ENCODE measurements around the gene TYRO3.

TYRO3 gene

GRCh38 chr15:41557673-41558399, 1.2 kb upstream of the TYRO3 start:
- ATAC-seq (ENCODE audit: low read depth) (peak; percentile 43), DNase-seq (ENCODE audit: low spot score) (no peak)
- Histone ChIP-seq H3K4me1 (ENCODE audit: insufficient read depth, poor library complexity, severe bottlenecking) (peaks cover 5% of the 10 kb centered on the region), H3K9me3 (ENCODE audit: severe bottlenecking) (no peaks in the 10 kb centered on the region), H3K27me3 (ENCODE audit: insufficient read depth, poor library complexity, severe bottlenecking) (no peaks in the 10 kb centered on the region), H3K36me3 (ENCODE audit: low read depth) (no peaks in the 10 kb centered on the region), H3K27ac (ENCODE audit: poor library complexity, severe bottlenecking) (no peak overlapping the region), H3K4me3 (ENCODE audit: severe bottlenecking) (peak overlapping the region; percentile 98)
- TF ChIP-seq CTCF (IDR thresholded peaks at IDR 0.05; ENCODE audit: poor library complexity, severe bottlenecking), result peak; percentile 98

DNA sequence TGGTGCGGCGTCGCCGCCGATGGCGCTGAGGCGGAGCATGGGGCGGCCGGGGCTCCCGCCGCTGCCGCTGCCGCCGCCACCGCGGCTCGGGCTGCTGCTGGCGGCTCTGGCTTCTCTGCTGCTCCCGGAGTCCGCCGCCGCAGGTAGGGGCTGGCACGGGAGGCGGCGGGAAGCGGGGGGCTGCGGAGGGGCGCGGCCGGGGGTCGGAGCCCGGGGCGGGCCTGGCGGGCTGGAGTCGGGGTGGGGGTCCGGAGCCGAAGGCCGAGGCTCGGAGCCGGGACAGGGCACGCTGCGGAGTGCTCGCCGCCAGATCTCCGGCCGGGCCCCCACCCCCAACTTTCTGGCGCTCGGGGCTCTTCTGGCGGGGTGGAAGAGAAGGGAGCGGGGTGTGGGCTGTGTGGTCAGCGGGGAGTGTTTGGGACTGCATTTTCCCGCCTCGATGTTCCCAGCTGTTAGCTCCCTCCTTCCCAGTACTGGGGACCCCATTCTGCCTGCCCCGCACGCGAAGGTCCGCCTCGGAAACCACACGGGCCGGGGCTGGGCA, 299 bp downstream of the TYRO3 start:
- no peak for TF ChIP-seq CTCF (IDR thresholded peaks at IDR 0.05; ENCODE audit: poor library complexity, severe bottlenecking)
- H3K27ac ChIP-seq (ENCODE audit: poor library complexity, severe bottlenecking), result peak overlapping the region; percentile 13
- H3K27me3 ChIP-seq (ENCODE audit: insufficient read depth, poor library complexity, severe bottlenecking), result no peaks in the 10 kb centered on the region
- H3K36me3 ChIP-seq (ENCODE audit: low read depth), result no peaks in the 10 kb centered on the region
- peak overlapping the region; percentile 98 for H3K4me3 ChIP-seq (ENCODE audit: severe bottlenecking)
- H3K9me3 ChIP-seq (ENCODE audit: severe bottlenecking), result no peaks in the 10 kb centered on the region
- H3K4me1 ChIP-seq (ENCODE audit: insufficient read depth, poor library complexity, severe bottlenecking), result peaks cover 5% of the 10 kb centered on the region
- DNase-seq (ENCODE audit: low spot score) (no peak), ATAC-seq (ENCODE audit: low read depth) (peak; percentile 2; the same call in 1 of the 3 replicates)

DNA sequence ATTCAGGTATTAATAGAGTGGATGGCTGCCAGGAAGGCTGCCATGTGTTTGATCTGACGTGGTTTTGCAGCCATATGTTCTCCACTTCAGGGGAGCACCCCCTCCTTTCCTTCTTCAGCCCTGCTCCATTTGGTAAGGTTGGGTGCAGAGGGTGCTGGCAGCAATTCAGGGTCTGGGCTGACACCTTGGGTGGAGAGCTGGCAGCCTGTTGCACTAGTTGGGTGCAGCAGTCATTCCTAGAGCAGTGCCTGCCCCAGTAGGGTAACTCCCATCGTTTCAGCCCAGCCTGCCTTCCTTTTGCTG, 1.5 kb downstream of the TYRO3 start:
- no peaks in the 10 kb centered on the region for H3K27me3 ChIP-seq (ENCODE audit: insufficient read depth, poor library complexity, severe bottlenecking)
- no peaks in the 10 kb centered on the region for H3K9me3 ChIP-seq (ENCODE audit: severe bottlenecking)
- H3K36me3 ChIP-seq (ENCODE audit: low read depth), result no peaks in the 10 kb centered on the region
- peaks cover 5% of the 10 kb centered on the region for H3K4me1 ChIP-seq (ENCODE audit: insufficient read depth, poor library complexity, severe bottlenecking)
- TF ChIP-seq CTCF (IDR thresholded peaks at IDR 0.05; ENCODE audit: poor library complexity, severe bottlenecking), result no peak
- DNase-seq (ENCODE audit: low spot score), result no peak
- no peak overlapping the region for H3K27ac ChIP-seq (ENCODE audit: poor library complexity, severe bottlenecking)
- no peak overlapping the region for H3K4me3 ChIP-seq (ENCODE audit: severe bottlenecking)
- no peak for ATAC-seq (ENCODE audit: low read depth)

GRCh38 chr15:41561104-41561776, 2.2 kb downstream of the TYRO3 start:
- no peak for TF ChIP-seq CTCF (IDR thresholded peaks at IDR 0.05; ENCODE audit: poor library complexity, severe bottlenecking)
- no peaks in the 10 kb centered on the region for H3K9me3 ChIP-seq (ENCODE audit: severe bottlenecking)
- ATAC-seq (ENCODE audit: low read depth) (no peak), DNase-seq (ENCODE audit: low spot score) (no peak)
- no peaks in the 10 kb centered on the region for H3K27me3 ChIP-seq (ENCODE audit: insufficient read depth, poor library complexity, severe bottlenecking)
- no peaks in the 10 kb centered on the region for H3K36me3 ChIP-seq (ENCODE audit: low read depth)
- H3K27ac ChIP-seq (ENCODE audit: poor library complexity, severe bottlenecking), result no peak overlapping the region
- peaks cover 5% of the 10 kb centered on the region for H3K4me1 ChIP-seq (ENCODE audit: insufficient read depth, poor library complexity, severe bottlenecking)
- H3K4me3 ChIP-seq (ENCODE audit: severe bottlenecking), result no peak overlapping the region

DNA sequence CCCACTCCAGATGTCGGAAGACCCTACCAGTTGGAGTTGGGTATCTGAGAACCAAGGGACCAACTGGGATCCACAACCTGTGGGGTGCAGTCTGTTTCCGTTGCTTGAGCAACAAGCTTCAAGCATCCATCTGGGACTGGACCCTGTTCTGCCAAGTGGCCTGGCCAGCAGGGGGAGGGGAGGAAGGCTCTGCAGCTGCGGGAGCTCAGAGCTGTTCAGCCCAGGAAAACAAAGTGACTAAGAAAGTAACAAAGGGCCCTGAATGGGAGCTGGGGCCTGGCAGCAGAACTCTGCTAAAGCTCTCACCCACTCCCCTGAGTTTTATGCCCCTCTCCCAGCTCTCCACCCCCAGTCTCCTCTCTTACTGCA, 2.7 kb downstream of the TYRO3 start:
- no peak overlapping the region for H3K27ac ChIP-seq (ENCODE audit: poor library complexity, severe bottlenecking)
- ATAC-seq (ENCODE audit: low read depth), result no peak
- H3K4me1 ChIP-seq (ENCODE audit: insufficient read depth, poor library complexity, severe bottlenecking), result peaks cover 5% of the 10 kb centered on the region
- no peak for TF ChIP-seq CTCF (IDR thresholded peaks at IDR 0.05; ENCODE audit: poor library complexity, severe bottlenecking)
- no peaks in the 10 kb centered on the region for H3K9me3 ChIP-seq (ENCODE audit: severe bottlenecking)
- H3K36me3 ChIP-seq (ENCODE audit: low read depth), result no peaks in the 10 kb centered on the region
- no peaks in the 10 kb centered on the region for H3K27me3 ChIP-seq (ENCODE audit: insufficient read depth, poor library complexity, severe bottlenecking)
- no peak for DNase-seq (ENCODE audit: low spot score)
- no peak overlapping the region for H3K4me3 ChIP-seq (ENCODE audit: severe bottlenecking)

All from RWPE2 (cell line).